Measurements from ENCODE around the gene IL1R2.

- TF ChIP-seq CTCF (conservative IDR thresholded peaks at IDR 0.05; ENCODE audit: low read depth in 2 of 2) = no peak
- no peak for TF ChIP-seq POLR2AphosphoS5 (IDR thresholded peaks at IDR 0.05; ENCODE audit: low read depth)
- TF ChIP-seq EZH2phosphoT487 (IDR thresholded peaks at IDR 0.05; ENCODE audit: unreplicated experiment) = no peak
- TF ChIP-seq ZNF114 (CRISPR knock-in tag; IDR thresholded peaks at IDR 0.05) = no peak
- TF ChIP-seq, protein P1, sequence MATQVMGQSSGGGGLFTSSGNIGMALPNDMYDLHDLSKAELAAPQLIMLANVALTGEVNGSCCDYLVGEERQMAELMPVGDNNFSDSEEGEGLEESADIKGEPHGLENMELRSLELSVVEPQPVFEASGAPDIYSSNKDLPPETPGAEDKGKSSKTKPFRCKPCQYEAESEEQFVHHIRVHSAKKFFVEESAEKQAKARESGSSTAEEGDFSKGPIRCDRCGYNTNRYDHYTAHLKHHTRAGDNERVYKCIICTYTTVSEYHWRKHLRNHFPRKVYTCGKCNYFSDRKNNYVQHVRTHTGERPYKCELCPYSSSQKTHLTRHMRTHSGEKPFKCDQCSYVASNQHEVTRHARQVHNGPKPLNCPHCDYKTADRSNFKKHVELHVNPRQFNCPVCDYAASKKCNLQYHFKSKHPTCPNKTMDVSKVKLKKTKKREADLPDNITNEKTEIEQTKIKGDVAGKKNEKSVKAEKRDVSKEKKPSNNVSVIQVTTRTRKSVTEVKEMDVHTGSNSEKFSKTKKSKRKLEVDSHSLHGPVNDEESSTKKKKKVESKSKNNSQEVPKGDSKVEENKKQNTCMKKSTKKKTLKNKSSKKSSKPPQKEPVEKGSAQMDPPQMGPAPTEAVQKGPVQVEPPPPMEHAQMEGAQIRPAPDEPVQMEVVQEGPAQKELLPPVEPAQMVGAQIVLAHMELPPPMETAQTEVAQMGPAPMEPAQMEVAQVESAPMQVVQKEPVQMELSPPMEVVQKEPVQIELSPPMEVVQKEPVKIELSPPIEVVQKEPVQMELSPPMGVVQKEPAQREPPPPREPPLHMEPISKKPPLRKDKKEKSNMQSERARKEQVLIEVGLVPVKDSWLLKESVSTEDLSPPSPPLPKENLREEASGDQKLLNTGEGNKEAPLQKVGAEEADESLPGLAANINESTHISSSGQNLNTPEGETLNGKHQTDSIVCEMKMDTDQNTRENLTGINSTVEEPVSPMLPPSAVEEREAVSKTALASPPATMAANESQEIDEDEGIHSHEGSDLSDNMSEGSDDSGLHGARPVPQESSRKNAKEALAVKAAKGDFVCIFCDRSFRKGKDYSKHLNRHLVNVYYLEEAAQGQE (IDR thresholded peaks at IDR 0.05; ENCODE audit: unreplicated experiment) = no peak
- TF ChIP-seq CREB1 (CRISPR knock-in tag; IDR thresholded peaks at IDR 0.05; ENCODE audit: low read depth) = no peak
- TF ChIP-seq JUNB (IDR thresholded peaks at IDR 0.05; ENCODE audit: unreplicated experiment) = no peak
These were observed 38.7 kb downstream of the IL1R2 start for GRCh38 chr2:102030502-102030854.

Data from GM23338 (cell line).